Measurements from ENCODE around the gene SMIM9. TPM values are rescaled to one million over a fixed set of nuclear protein-coding genes. Genes with fewer than 3 reads are reported as not detected.
"Not testable (repeated sequence)": the region's sequence is repeated elsewhere in the genome, so short reads cannot be mapped to it uniquely, and the experiment has no call there.

SMIM9 gene
- polyA plus RNA-seq, 1 experiment, result not detected

DNA sequence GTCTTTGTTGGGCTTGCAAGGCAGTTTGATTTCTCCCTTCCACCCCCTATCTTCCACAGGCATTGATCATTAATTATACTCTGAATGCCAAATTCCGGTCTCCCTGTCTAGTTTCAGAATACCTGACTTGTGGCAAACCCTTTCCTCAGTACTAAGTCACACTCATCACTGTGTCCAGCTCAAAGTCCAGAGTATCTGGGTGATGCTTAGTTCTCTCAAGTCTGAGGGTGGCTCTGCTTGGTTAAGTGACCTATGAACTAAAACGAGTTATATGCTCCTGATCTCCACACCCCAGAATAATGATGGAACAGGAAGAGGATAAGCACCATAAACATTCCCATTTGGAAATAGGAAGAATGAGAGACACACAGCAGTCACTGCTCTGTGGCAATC is 6.5 kb downstream of the SMIM9 start:
- TF ChIP-seq, protein P1, sequence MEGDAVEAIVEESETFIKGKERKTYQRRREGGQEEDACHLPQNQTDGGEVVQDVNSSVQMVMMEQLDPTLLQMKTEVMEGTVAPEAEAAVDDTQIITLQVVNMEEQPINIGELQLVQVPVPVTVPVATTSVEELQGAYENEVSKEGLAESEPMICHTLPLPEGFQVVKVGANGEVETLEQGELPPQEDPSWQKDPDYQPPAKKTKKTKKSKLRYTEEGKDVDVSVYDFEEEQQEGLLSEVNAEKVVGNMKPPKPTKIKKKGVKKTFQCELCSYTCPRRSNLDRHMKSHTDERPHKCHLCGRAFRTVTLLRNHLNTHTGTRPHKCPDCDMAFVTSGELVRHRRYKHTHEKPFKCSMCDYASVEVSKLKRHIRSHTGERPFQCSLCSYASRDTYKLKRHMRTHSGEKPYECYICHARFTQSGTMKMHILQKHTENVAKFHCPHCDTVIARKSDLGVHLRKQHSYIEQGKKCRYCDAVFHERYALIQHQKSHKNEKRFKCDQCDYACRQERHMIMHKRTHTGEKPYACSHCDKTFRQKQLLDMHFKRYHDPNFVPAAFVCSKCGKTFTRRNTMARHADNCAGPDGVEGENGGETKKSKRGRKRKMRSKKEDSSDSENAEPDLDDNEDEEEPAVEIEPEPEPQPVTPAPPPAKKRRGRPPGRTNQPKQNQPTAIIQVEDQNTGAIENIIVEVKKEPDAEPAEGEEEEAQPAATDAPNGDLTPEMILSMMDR (IDR thresholded peaks at IDR 0.05; ENCODE audit: insufficient read depth, low read depth, low read length), result no peak
- POLR2A ChIA-PET, result no interaction called here
- no peak for DNase-seq (ENCODE audit: low read depth)
- CTCF ChIA-PET, result interaction anchor here (1.4 kb wide), 1 partner anchor 79 kb away, joined by 3 read pairs; no protein-coding TSS in a partner anchor
- Histone ChIP-seq H3K4me3 (ENCODE audit: low read depth, low read length) (no peak overlapping the region), H3K36me3 (ENCODE audit: control insufficient read depth, insufficient read depth, low read length) (no peaks in the 10 kb centered on the region), H3K27me3 (ENCODE audit: control insufficient read depth, insufficient read depth, low read length) (no peaks in the 10 kb centered on the region; the same call in 1 of the 2 replicates)

DNA sequence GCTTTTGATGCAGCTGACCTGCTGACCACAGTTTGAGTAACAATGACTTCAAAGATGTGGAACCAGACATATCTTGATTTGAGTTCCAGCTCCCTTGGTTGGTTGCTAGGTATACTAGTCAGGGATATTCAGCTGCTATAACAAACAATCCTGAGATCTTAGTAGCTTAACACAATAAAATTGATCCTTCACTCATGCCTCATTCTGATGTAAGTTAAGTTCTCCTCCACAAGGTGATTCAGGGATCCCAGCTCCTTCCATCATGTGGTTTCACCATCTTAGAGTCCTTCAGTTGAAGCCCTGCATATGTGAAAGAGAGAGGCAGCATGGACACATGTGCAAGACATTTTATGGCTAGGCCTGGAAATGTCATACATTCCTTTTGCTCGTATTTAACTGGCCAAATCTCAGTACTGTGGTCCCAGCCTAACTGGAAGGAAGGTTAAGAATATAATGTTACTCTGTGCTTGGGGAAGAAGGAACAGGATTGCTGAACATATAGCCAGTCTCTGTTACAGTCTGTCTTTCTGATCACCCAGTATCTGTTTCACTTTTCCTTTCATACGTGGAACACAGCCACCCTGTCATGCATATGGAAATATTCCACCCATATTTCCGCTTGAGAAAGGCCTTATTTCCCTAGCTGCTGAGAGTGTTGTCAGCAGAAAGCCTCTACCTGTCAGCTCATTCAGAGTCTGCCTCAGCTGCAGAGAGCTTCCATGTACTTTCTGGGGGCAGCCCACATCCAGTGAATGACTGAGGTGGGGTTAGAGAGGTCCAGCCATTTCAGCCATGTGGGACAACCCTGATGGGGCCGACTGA is 7.1 kb downstream of the SMIM9 start:
- ChIA-PET POLR2A (no interaction called here), CTCF (interaction anchor here (1.4 kb wide), 1 partner anchor 79 kb away, joined by 3 read pairs; no protein-coding TSS in a partner anchor)
- TF ChIP-seq, protein P1 (IDR thresholded peaks at IDR 0.05; ENCODE audit: insufficient read depth, low read depth, low read length), result no peak
- Histone ChIP-seq H3K27me3 (ENCODE audit: control insufficient read depth, insufficient read depth, low read length) (no peaks in the 10 kb centered on the region; the same call in 1 of the 2 replicates), H3K36me3 (ENCODE audit: control insufficient read depth, insufficient read depth, low read length) (no peaks in the 10 kb centered on the region), H3K4me3 (ENCODE audit: low read depth, low read length) (no peak overlapping the region)
- DNase-seq (ENCODE audit: low read depth), result no peak

DNA sequence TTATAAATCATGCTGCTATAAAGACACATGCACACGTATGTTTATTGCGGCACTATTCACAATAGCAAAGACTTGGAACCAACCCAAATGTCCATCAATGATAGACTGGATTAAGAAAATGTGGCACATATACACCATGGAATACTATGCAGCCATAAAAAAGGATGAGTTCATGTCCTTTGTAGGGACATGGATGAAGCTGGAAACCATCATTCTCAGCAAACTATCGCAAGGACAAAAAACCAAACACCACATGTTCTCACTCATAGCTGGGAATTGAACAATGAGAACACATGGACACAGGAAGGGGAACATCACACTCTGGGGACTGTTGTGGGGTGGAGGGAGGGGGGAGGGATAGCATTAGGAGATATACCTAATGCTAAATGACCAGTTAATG is 8.9 kb downstream of the SMIM9 start:
- H3K36me3 ChIP-seq (ENCODE audit: control insufficient read depth, insufficient read depth, low read length); CTCF ChIA-PET; POLR2A ChIA-PET; H3K4me3 ChIP-seq (ENCODE audit: low read depth, low read length); DNase-seq (ENCODE audit: low read depth); H3K27me3 ChIP-seq (ENCODE audit: control insufficient read depth, insufficient read depth, low read length): not testable (repeated sequence)

DNA sequence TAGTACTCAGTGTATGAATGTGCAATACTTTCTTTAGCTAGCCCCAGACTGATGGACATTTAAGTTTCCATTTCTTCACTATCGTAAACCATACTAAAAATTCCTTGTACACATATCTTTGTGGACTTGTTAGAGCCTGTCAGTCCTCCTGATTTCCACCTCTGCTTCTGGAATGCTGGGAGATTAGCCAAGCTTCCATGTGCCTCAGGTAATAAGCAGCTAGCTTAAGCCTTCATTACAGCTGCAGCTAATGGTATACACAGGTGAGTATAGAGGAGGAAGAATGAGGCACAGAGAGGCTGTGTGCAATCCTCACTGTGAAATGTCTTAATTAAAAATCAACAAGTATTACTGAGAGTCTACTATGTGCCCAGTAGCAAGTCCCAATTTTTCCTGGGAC is 9.8 kb downstream of the SMIM9 start:
- ChIA-PET CTCF (interaction anchor here (0.6 kb wide), 1 partner anchor 37 kb away, joined by 3 read pairs; no protein-coding TSS in a partner anchor), POLR2A (no interaction called here)
- Histone ChIP-seq H3K27me3 (ENCODE audit: control insufficient read depth, insufficient read depth, low read length) (peaks cover 1% of the 10 kb centered on the region; the same call in 1 of the 2 replicates), H3K4me3 (ENCODE audit: low read depth, low read length) (no peak overlapping the region), H3K36me3 (ENCODE audit: control insufficient read depth, insufficient read depth, low read length) (no peaks in the 10 kb centered on the region)
- DNase-seq (ENCODE audit: low read depth), result no peak
- TF ChIP-seq, protein P1 (IDR thresholded peaks at IDR 0.05; ENCODE audit: insufficient read depth, low read depth, low read length), result no peak

DNA sequence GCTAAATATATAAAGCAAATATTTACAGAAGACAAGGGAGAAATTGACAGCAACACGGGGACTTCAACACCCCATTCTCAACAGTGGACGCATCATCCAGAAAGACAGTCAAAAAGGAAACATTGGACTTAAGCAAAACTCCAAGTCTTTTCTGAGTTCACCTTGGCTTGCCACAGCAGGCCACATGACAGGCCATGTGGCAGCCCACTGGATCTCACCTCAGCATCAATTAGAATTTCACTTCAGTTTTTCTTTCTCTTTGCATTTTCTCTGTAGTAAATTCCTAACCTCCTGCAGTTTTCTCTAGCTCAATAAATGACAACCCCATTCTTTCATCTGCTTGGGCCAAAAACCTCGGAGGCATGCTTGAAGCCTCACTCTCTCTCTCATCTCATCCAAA is 12.4 kb downstream of the SMIM9 start:
- ChIA-PET CTCF (no interaction called here), POLR2A (no interaction called here)
- no peaks in the 10 kb centered on the region for H3K36me3 ChIP-seq (ENCODE audit: control insufficient read depth, insufficient read depth, low read length)
- DNase-seq (ENCODE audit: low read depth), result no peak
- no peak overlapping the region for H3K4me3 ChIP-seq (ENCODE audit: low read depth, low read length)
- 0 out of 2 replicates have a peak, but pooled peaks cover 1% of the 10 kb centered on the region for H3K27me3 ChIP-seq (ENCODE audit: control insufficient read depth, insufficient read depth, low read length)
- TF ChIP-seq, protein P1 (IDR thresholded peaks at IDR 0.05; ENCODE audit: insufficient read depth, low read depth, low read length), result no peak
